Measurements from ENCODE around the gene SUCO. TPM values are rescaled to one million over a fixed set of nuclear protein-coding genes. Genes with fewer than 3 reads are reported as not detected.

Gene SUCO
- total and polyA plus RNA-seq, 2 of the 8 experiments (the other 6 are each of a cell fraction or from before 2014, with no cell fraction given), result 8.3 to 35.8 TPM

GRCh38 chr1:172549621-172550280, 16.8 kb downstream of the SUCO start (continued):
- TF ChIP-seq RAD21 (IDR thresholded peaks at IDR 0.05 in 1 of 2, conservative IDR thresholded peaks at IDR 0.05 in 1 of 2; ENCODE audit: low read depth in 2 of 2, low read length in 2 of 2), result no peak
